GM12875 (cell line): ENCODE measurements around the gene PNKD.

Source experiments
- H3K4me3 ChIP-seq: one replicate; pipeline ENCODE4 v1.5.1; 2011; ENCODE audit warnings: low read depth, low read length, control low read depth
- CTCF ChIP-seq: IDR thresholded peaks from 2 replicates; pipeline ENCODE4 v1.5.1; 2011; ENCODE audit warnings: low read depth, mild to moderate bottlenecking, control low read depth, inconsistent platforms, low read length, moderate library complexity, borderline replicate concordance; ENCODE audit not compliant: insufficient read depth

Gene PNKD

GRCh38 chr2:218261423-218262236 is 8.7 kb upstream of the PNKD start:
- H3K4me3 ChIP-seq = no peak overlapping the region
- TF ChIP-seq CTCF = no peak

- no peak for TF ChIP-seq CTCF
Observed at GRCh38 chr2:218262237-218262600, 8.1 kb upstream of the PNKD start.

GRCh38 chr2:218262631-218263586 is 7.4 kb upstream of the PNKD start:
- H3K4me3 ChIP-seq = no peak overlapping the region
- no peak for TF ChIP-seq CTCF

More at GRCh38 chr2:218262237-218262600, 8.1 kb upstream of the PNKD start:
- H3K4me3 ChIP-seq = no peak overlapping the region

- no peak overlapping the region for H3K4me3 ChIP-seq
- TF ChIP-seq CTCF = no peak
Observed at GRCh38 chr2:218263817-218264641, 6.3 kb upstream of the PNKD start.

- H3K4me3 ChIP-seq = no peak overlapping the region
- TF ChIP-seq CTCF = no peak
Observed at GRCh38 chr2:218264773-218265561, 5.4 kb upstream of the PNKD start.

GRCh38 chr2:218265626-218266025 is 4.7 kb upstream of the PNKD start:
- TF ChIP-seq CTCF = no peak
- H3K4me3 ChIP-seq = no peak overlapping the region
